Loucy (cell line): ENCODE results near the gene CSGALNACT2.

ENCODE experiments used
- CTCF ChIP-seq: fragments of 200-600 bp; sonication (generic); conservative IDR thresholded peaks from 2 replicates; pipeline ENCODE4 v1.5.1; 2014; ENCODE audit warnings: mild to moderate bottlenecking, antibody characterized with exemption, low read length
- EZH2phosphoT487 ChIP-seq: fragments of 200-600 bp; IDR thresholded peaks from 2 replicates; pipeline ENCODE4 v1.6.1; 2018; ENCODE audit warnings: antibody characterized with exemption, mild to moderate bottlenecking, moderate library complexity, borderline replicate concordance

DNA sequence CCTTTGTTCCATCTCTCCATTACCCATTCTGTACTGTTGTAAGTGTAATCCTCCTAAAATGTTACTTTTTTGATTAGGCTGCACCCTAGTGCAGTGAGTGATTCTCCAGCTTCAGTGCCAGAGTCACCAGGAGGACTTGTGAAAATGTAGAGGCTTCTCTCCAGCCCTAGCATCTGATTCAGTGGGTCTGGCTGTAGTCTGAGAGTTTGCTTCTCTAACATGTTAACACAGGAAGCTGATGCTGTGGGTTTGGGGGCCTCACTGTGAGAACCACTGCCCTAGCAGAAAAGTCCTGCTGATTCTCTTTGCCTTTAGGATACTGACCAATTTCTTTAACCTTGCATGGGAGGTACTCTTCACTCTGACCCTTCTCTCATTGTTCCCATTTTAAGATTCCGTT is 24.4 kb downstream of the CSGALNACT2 start:
- no peak for TF ChIP-seq CTCF
- TF ChIP-seq EZH2phosphoT487, result no peak
